ENCODE results near the gene ETV3L.

- TF ChIP-seq CTCF (IDR thresholded peaks at IDR 0.05) (no peak), POLR2A (IDR thresholded peaks at IDR 0.05) (no peak)
These were observed 55.9 kb downstream of the ETV3L start for GRCh38 chr1:157043685-157044084.
